ENCODE data around the gene RAD51D.

GRCh38 chr17:35161281-35161761, 41.7 kb upstream of the RAD51D start:
- TF ChIP-seq, protein P1, sequence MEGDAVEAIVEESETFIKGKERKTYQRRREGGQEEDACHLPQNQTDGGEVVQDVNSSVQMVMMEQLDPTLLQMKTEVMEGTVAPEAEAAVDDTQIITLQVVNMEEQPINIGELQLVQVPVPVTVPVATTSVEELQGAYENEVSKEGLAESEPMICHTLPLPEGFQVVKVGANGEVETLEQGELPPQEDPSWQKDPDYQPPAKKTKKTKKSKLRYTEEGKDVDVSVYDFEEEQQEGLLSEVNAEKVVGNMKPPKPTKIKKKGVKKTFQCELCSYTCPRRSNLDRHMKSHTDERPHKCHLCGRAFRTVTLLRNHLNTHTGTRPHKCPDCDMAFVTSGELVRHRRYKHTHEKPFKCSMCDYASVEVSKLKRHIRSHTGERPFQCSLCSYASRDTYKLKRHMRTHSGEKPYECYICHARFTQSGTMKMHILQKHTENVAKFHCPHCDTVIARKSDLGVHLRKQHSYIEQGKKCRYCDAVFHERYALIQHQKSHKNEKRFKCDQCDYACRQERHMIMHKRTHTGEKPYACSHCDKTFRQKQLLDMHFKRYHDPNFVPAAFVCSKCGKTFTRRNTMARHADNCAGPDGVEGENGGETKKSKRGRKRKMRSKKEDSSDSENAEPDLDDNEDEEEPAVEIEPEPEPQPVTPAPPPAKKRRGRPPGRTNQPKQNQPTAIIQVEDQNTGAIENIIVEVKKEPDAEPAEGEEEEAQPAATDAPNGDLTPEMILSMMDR (IDR thresholded peaks at IDR 0.05), result no peak
- no peak for TF ChIP-seq POLR2A (IDR thresholded peaks at IDR 0.05)

All from heart left ventricle (tissue), 13 donors.